Vagina (tissue), 2 donors: ENCODE data around the gene LMBR1.

ENCODE experiments used
- POLR2A ChIP-seq, 2 donors: fragments of 450-650 bp; IDR thresholded peaks; one replicate each; pipeline ENCODE4 v1.6.1; 2017; ENCODE audit warnings: antibody characterized with exemption in 2 of 2, mild to moderate bottlenecking in 2 of 2, moderate library complexity in 2 of 2
- TF ChIP-seq, protein P1 (sequence below), 3 experiments: fragments of 450-650 bp in 2 of 3; fragments of 200-600 bp in 1 of 3; sonication (generic) in 1 of 3; IDR thresholded peaks; one replicate each; pipeline ENCODE4 v1.5.1; 2017 to 2019; ENCODE audit warnings: antibody characterized with exemption in 3 of 3, mild to moderate bottlenecking in 2 of 3, moderate library complexity in 2 of 3

DNA sequence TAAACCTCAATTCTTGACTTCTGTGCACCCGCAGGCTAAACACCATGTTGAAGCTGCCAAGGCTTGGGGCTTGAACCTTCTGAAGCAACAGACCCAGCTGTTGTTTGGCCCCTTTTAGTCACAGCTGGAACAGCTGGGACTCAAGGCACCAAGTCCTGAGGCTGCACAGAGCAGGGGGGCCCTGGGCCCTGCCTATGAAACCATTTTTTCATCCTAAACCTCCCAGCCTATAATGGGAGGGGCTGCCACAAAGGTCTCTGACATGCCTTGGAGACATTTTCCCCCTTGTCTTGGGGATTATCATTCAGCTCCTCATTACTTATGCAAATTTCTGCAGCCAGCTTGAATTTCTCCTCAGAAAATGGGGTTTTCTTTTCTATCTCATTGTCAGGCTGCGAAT lies 31.8 kb downstream of the LMBR1 start:
- TF ChIP-seq, protein P1, sequence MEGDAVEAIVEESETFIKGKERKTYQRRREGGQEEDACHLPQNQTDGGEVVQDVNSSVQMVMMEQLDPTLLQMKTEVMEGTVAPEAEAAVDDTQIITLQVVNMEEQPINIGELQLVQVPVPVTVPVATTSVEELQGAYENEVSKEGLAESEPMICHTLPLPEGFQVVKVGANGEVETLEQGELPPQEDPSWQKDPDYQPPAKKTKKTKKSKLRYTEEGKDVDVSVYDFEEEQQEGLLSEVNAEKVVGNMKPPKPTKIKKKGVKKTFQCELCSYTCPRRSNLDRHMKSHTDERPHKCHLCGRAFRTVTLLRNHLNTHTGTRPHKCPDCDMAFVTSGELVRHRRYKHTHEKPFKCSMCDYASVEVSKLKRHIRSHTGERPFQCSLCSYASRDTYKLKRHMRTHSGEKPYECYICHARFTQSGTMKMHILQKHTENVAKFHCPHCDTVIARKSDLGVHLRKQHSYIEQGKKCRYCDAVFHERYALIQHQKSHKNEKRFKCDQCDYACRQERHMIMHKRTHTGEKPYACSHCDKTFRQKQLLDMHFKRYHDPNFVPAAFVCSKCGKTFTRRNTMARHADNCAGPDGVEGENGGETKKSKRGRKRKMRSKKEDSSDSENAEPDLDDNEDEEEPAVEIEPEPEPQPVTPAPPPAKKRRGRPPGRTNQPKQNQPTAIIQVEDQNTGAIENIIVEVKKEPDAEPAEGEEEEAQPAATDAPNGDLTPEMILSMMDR (IDR thresholded peaks at IDR 0.05) = no peak
- TF ChIP-seq POLR2A (IDR thresholded peaks at IDR 0.05) = no peak
